Measurements from ENCODE around the gene HSCB. TPM values are rescaled to one million over a fixed set of nuclear protein-coding genes. Genes with fewer than 3 reads are reported as not detected.

Gene HSCB
- total and polyA plus RNA-seq, 2 of the 4 experiments (the other 2 are of a cell fraction), result 5.4 to 13.2 TPM

DNA sequence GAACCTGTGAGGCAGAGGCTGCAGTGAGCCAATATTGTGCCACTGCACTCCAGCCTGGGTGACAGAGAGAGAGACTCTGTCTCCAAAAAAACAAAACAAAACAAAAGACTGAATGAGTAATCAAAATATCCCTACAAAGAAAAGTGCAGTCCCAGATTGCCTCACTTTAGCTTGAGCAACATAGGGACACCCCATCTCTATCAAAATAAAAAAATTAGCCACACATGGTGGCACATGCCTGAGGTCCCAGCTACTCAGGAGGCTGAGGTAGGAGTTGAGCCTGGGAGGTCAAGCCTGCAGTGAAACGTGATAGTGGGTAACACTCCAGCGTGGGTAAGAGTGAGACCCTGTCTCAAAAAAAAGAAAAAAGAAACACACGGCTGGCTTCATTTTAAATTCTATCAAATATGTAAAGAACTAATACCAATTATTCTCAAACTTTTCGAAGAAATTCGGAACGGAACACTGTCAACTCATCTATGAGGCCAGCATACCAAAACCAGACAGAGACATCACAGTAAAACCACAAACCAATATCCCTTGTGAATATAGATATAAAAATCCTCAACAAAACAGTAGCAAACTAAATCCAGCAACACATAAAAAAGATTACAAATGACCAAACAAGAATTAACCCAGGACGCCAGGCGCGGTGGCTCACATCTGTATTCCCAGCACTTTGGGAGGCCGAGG, 13.1 kb upstream of the HSCB start:
- H2BK120ac ChIP-seq (ENCODE audit: low read depth, low read length), result no peak overlapping the region
- no peak for DNase-seq
- dilution Hi-C loops (cut with HindIII; ENCODE audit: low sequenced_read_pairs, unreplicated experiment), result no loop called here
- H2BK15ac ChIP-seq (ENCODE audit: low read depth, low read length), result no peak overlapping the region
- no peak overlapping the region for H2AFZ ChIP-seq (replicated peaks; ENCODE audit: low read length, poor library complexity)
- H3K56ac ChIP-seq (ENCODE audit: extremely low read depth, insufficient read depth, low read length), result no peak overlapping the region
- in situ Hi-C loops (cut with MboI; ENCODE audit: low sequenced_read_pairs), result no loop called here
- H4K8ac ChIP-seq (ENCODE audit: low read depth in 2 of 2, low read length in 2 of 2), result no peak overlapping the region
- POLR2A ChIA-PET (ENCODE audit: unreplicated experiment), result no interaction called here
- no peaks in the 10 kb centered on the region for H3K27me3 ChIP-seq (ENCODE audit: control insufficient read depth, insufficient read depth, low read length)
- no peak overlapping the region for H4K5ac ChIP-seq (ENCODE audit: low read depth, low read length)
- H3K18ac ChIP-seq (ENCODE audit: low read depth, low read length), result no peak overlapping the region
- no peak overlapping the region for H3K4me3 ChIP-seq (ENCODE audit: insufficient read depth, low read depth, low read length)
- no peak overlapping the region for H3K9ac ChIP-seq (ENCODE audit: low read depth, low read length)
- no peak overlapping the region for H3K27ac ChIP-seq (ENCODE audit: insufficient read depth, low read length)
- intact Hi-C loops (cut with micrococcal nuclease), result no loop called here
- no peak overlapping the region for H3K4ac ChIP-seq (ENCODE audit: low read depth, low read length)
- no peak overlapping the region for H2AK5ac ChIP-seq (ENCODE audit: low read depth, low read length)
- peaks cover 0 to 5% of the 10 kb centered on the region in 2 experiments; a peak in 1 of 4 replicates for H3K79me1 ChIP-seq (ENCODE audit: low read depth in 1 of 2, low read length in 2 of 2)
- no peak for ATAC-seq (ENCODE audit: low read depth)
- no peak overlapping the region for H2AK9ac ChIP-seq (replicated peaks; ENCODE audit: low read depth, low read length, poor library complexity)
- TF ChIP-seq MAFK (IDR thresholded peaks at IDR 0.05; ENCODE audit: low read depth, low read length), result no peak
- no peak for TF ChIP-seq BHLHE40 (IDR thresholded peaks at IDR 0.05; ENCODE audit: low read depth, low read length)
- no peak for TF ChIP-seq POLR2A (IDR thresholded peaks at IDR 0.05; ENCODE audit: low read depth, low read length)
- TF ChIP-seq FOS (IDR thresholded peaks at IDR 0.05; ENCODE audit: low read depth, low read length), result no peak
- TF ChIP-seq RCOR1 (IDR thresholded peaks at IDR 0.05; ENCODE audit: insufficient replicate concordance, low read length), result no peak
- TF ChIP-seq NFE2L2 (IDR thresholded peaks at IDR 0.05; ENCODE audit: low read depth, low read length), result no peak
- TF ChIP-seq, protein P1, sequence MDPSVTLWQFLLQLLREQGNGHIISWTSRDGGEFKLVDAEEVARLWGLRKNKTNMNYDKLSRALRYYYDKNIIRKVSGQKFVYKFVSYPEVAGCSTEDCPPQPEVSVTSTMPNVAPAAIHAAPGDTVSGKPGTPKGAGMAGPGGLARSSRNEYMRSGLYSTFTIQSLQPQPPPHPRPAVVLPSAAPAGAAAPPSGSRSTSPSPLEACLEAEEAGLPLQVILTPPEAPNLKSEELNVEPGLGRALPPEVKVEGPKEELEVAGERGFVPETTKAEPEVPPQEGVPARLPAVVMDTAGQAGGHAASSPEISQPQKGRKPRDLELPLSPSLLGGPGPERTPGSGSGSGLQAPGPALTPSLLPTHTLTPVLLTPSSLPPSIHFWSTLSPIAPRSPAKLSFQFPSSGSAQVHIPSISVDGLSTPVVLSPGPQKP (IDR thresholded peaks at IDR 0.05; ENCODE audit: borderline replicate concordance, low read depth, low read length), result no peak
- TF ChIP-seq SMC3 (IDR thresholded peaks at IDR 0.05; ENCODE audit: low read depth, low read length), result no peak
- H3K23ac ChIP-seq (ENCODE audit: low read depth, low read length), result no peak overlapping the region
- H3K14ac ChIP-seq (replicated peaks; ENCODE audit: low read depth, low read length), result no peak overlapping the region
- peaks cover 2% of the 10 kb centered on the region; the same call in 1 of the 2 replicates for H3K36me3 ChIP-seq (ENCODE audit: control insufficient read depth, insufficient read depth, low read length)
- no peak overlapping the region for H3K4me2 ChIP-seq (ENCODE audit: low read depth, low read length)
- CTCF ChIA-PET, result no interaction called here
- H3K4me1 ChIP-seq (ENCODE audit: control insufficient read depth, insufficient read depth, low read length), result peaks cover 2% of the 10 kb centered on the region
- no peak overlapping the region for H4K91ac ChIP-seq (ENCODE audit: insufficient read depth, low read depth, low read length)
- 93% methylated on average over 5 of the region's 10 CpGs; no CpG with 5 or more reads in 1 of the 2 experiments for WGBS, 2 experiments (ENCODE audit: extremely low coverage in 2 of 2, insufficient read length in 1 of 2)
- H2BK20ac ChIP-seq (ENCODE audit: low read depth, low read length), result no peak overlapping the region
- no peaks in the 10 kb centered on the region for H3K9me3 ChIP-seq (ENCODE audit: control insufficient read depth, insufficient read depth, low read length)
- H2BK5ac ChIP-seq (ENCODE audit: low read depth, low read length, poor library complexity, severe bottlenecking), result no peak overlapping the region
- no peaks in the 10 kb centered on the region for H4K20me1 ChIP-seq (ENCODE audit: insufficient read depth, low read length)
- peaks cover 8% of the 10 kb centered on the region for H3K9me1 ChIP-seq (ENCODE audit: insufficient read depth, low read length)
- BruUV-seq (replicated peaks), result no TSS peak
